Brain microvascular endothelial cell (primary cell): ENCODE data around the gene BRIP1.

Source experiments
- DNase-seq: peaks from one replicate; pipeline ENCODE4 v3.0.0-alpha.2; 2020
- H3K27ac ChIP-seq: fragments of 250-450 bp; sonication (Bioruptor Pico); 2 replicates; pipeline ENCODE4 v1.5.1; 2020; ENCODE audit warnings: mild to moderate bottlenecking, moderate library complexity
- H3K27me3 ChIP-seq: fragments of 250-450 bp; sonication (Bioruptor Pico); replicated peaks from 2 replicates; pipeline ENCODE4 v1.5.1; 2020; ENCODE audit warnings: mild to moderate bottlenecking
- H3K36me3 ChIP-seq: fragments of 250-450 bp; sonication (Bioruptor Pico); replicated peaks from 2 replicates; pipeline ENCODE4 v1.5.1; 2020; ENCODE audit warnings: mild to moderate bottlenecking
- H3K4me3 ChIP-seq: 2 replicates; pipeline ENCODE4 v1.5.1; 2011; ENCODE audit warnings: low read depth, mild to moderate bottlenecking, control low read depth, low read length, moderate library complexity
- in situ Hi-C: cut with HindIII; loops from 2 replicates; pipeline ENCODE4 v1.10.0; 2017; ENCODE audit warnings: low sequenced_read_pairs, low pct_ligation_motif_present
- TF ChIP-seq, protein P1 (sequence below): IDR thresholded peaks from 2 replicates; pipeline ENCODE4 v1.5.1; 2011; ENCODE audit warnings: low read depth, mild to moderate bottlenecking, moderate library complexity, low read length, control low read depth, inconsistent platforms; ENCODE audit errors: missing control alignments

BRIP1 gene

DNA sequence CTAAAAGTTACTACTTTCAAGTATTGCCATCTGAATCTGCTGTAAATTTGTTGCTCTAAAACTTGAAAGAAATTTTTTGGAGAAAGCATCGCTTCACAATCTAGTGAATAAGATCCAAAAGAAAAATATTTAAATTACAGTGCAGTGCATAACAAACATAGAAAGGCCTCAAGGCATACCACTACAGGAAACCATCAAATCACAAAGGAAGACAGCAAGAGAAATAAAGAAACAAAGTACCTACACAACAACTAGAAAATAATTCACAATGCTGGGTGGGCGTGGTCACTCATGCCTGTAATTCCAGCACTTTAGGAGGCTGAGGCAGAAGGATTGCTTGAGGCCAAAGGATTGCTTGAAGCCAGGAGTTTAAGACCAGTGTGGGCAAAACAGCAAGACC, 104.9 kb downstream of the BRIP1 start:
- in situ Hi-C loops: no loop called here
- TF ChIP-seq, protein P1, sequence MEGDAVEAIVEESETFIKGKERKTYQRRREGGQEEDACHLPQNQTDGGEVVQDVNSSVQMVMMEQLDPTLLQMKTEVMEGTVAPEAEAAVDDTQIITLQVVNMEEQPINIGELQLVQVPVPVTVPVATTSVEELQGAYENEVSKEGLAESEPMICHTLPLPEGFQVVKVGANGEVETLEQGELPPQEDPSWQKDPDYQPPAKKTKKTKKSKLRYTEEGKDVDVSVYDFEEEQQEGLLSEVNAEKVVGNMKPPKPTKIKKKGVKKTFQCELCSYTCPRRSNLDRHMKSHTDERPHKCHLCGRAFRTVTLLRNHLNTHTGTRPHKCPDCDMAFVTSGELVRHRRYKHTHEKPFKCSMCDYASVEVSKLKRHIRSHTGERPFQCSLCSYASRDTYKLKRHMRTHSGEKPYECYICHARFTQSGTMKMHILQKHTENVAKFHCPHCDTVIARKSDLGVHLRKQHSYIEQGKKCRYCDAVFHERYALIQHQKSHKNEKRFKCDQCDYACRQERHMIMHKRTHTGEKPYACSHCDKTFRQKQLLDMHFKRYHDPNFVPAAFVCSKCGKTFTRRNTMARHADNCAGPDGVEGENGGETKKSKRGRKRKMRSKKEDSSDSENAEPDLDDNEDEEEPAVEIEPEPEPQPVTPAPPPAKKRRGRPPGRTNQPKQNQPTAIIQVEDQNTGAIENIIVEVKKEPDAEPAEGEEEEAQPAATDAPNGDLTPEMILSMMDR: no peak
- no peak overlapping the region for H3K4me3 ChIP-seq
- no peak for DNase-seq
- no peaks in the 10 kb centered on the region for H3K36me3 ChIP-seq
- no peak overlapping the region for H3K27ac ChIP-seq
- no peaks in the 10 kb centered on the region for H3K27me3 ChIP-seq

- Histone ChIP-seq H3K36me3 (no peaks in the 10 kb centered on the region), H3K27me3 (no peaks in the 10 kb centered on the region), H3K27ac (no peak overlapping the region), H3K4me3 (no peak overlapping the region)
- in situ Hi-C loops: no loop called here
- no peak for DNase-seq
- TF ChIP-seq, protein P1: no peak
These were observed 106.2 kb downstream of the BRIP1 start for GRCh38 chr17:61757168-61757567.

GRCh38 chr17:61756561-61756960, 106.8 kb downstream of the BRIP1 start:
- H3K27ac ChIP-seq: no peak overlapping the region

GRCh38 chr17:61755668-61756067, 107.7 kb downstream of the BRIP1 start:
- Histone ChIP-seq H3K4me3 (no peak overlapping the region), H3K27ac (no peak overlapping the region), H3K36me3 (no peaks in the 10 kb centered on the region), H3K27me3 (no peaks in the 10 kb centered on the region)
- DNase-seq: no peak
- TF ChIP-seq, protein P1: no peak
- in situ Hi-C loops: no loop called here

More at GRCh38 chr17:61756561-61756960, 106.8 kb downstream of the BRIP1 start:
- no peak for DNase-seq
- Histone ChIP-seq H3K4me3 (no peak overlapping the region), H3K36me3 (no peaks in the 10 kb centered on the region), H3K27me3 (no peaks in the 10 kb centered on the region)
- TF ChIP-seq, protein P1: no peak
- in situ Hi-C loops: no loop called here

DNA sequence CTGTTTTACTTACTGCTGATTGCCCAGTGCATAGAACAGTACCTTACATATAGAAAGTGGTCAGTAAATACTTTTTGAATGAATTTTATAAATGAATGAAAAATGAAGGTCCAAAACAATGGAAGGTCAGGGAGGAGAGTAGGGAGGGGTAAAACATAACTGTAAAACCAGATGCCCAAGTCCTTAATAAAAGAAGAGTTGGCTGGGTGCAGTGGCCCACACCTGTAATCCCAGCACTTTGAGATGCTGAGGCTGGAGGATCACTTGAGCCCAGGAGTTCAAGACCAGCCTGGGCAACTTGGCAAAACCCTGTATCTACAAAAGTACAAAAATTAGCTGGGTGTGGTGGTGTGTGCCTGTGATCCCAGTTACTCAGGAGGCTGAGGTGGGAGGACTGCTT, 108.2 kb downstream of the BRIP1 start:
- no peak overlapping the region for H3K4me3 ChIP-seq
- in situ Hi-C loops: no loop called here
- H3K27ac ChIP-seq: no peak overlapping the region
- no peaks in the 10 kb centered on the region for H3K36me3 ChIP-seq
- TF ChIP-seq, protein P1: no peak
- H3K27me3 ChIP-seq: no peaks in the 10 kb centered on the region
- DNase-seq: no peak

DNA sequence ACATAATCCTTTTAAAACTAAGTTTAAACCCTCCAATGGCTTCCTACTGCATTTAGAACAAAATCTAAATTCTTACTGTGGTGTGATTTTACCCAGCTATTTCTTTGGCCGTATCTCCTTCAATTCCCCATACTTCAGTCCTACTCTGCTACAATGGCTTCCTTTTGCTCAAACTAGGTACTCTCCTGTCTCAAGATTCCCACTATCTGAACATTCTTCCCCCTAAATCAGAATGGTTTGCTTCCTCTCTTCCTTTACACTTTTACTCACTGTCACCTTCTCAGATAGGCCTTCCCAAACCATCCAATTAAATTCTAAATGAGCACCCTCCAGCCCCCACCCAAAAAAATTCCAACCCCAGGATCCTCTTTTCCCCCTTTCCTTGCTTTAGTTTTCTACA, 109.2 kb downstream of the BRIP1 start:
- TF ChIP-seq, protein P1: no peak
- no peaks in the 10 kb centered on the region for H3K36me3 ChIP-seq
- DNase-seq: no peak
- no peaks in the 10 kb centered on the region for H3K27me3 ChIP-seq
- in situ Hi-C loops: no loop called here
- no peak overlapping the region for H3K27ac ChIP-seq
- no peak overlapping the region for H3K4me3 ChIP-seq
